Loucy (cell line): ENCODE results near the gene UPF1.
A peak's percentile ranks its signal among the peaks of the same experiment; 100 is the strongest.

Experiments
- H2AFZ ChIP-seq: fragments of 200-600 bp; sonication (generic); 2 replicates; pipeline ENCODE4 v1.6.0; 2016; ENCODE audit warnings: antibody characterized with exemption, mild to moderate bottlenecking, low read length, moderate library complexity
- H3F3A ChIP-seq: fragments of 200-600 bp; 2 replicates; pipeline ENCODE4 v1.6.0; 2016; ENCODE audit warnings: antibody characterized with exemption, low read depth, mild to moderate bottlenecking
- H3K27me3 ChIP-seq: fragments of 200-600 bp; sonication (generic); 2 replicates; pipeline ENCODE4 v1.6.1; 2014; ENCODE audit warnings: low read length, mild to moderate bottlenecking; ENCODE audit not compliant: insufficient read depth, poor library complexity, severe bottlenecking
- H3K36me3 ChIP-seq: fragments of 200-600 bp; sonication (generic); 2 replicates; pipeline ENCODE4 v1.6.1; 2016; ENCODE audit warnings: low read length; ENCODE audit not compliant: insufficient read depth
- H3K4me1 ChIP-seq: fragments of 200-600 bp; sonication (generic); 2 replicates; pipeline ENCODE4 v1.5.1; 2014; ENCODE audit warnings: low read length, mild to moderate bottlenecking; ENCODE audit not compliant: insufficient read depth, poor library complexity, severe bottlenecking
- H3K4me2 ChIP-seq: fragments of 200-600 bp; sonication (generic); 2 replicates; pipeline ENCODE4 v1.6.0; 2014; ENCODE audit warnings: antibody characterized with exemption, low read length, low read depth, mild to moderate bottlenecking; ENCODE audit not compliant: poor library complexity, severe bottlenecking
- H3K4me3 ChIP-seq: fragments of 200-600 bp; sonication (generic); 2 replicates; pipeline ENCODE4 v1.5.1; 2014; ENCODE audit warnings: low read length, mild to moderate bottlenecking, mixed read lengths; ENCODE audit not compliant: poor library complexity, severe bottlenecking
- H3K79me2 ChIP-seq: fragments of 200-600 bp; sonication (generic); 2 replicates; pipeline ENCODE4 v1.6.1; 2014; ENCODE audit warnings: low read length; ENCODE audit not compliant: insufficient read depth
- H3K9ac ChIP-seq: fragments of 200-600 bp; sonication (generic); 2 replicates; pipeline ENCODE4 v1.6.0; 2014; ENCODE audit warnings: mild to moderate bottlenecking, low read depth, low read length, moderate library complexity; ENCODE audit not compliant: poor library complexity, severe bottlenecking
- H3K9me2 ChIP-seq: fragments of 200-600 bp; sonication (generic); replicated peaks from 2 replicates; pipeline ENCODE4 v1.6.1; 2016; ENCODE audit warnings: low read depth, low read length, mixed read lengths
- H3K9me3 ChIP-seq: fragments of 200-600 bp; sonication (generic); 2 replicates; pipeline ENCODE4 v1.6.1; 2014; ENCODE audit warnings: mild to moderate bottlenecking, antibody characterized with exemption, low read length, low read depth; ENCODE audit not compliant: insufficient read depth
- H4K20me1 ChIP-seq: fragments of 200-600 bp; sonication (generic); 2 replicates; pipeline ENCODE4 v1.6.0; 2014; ENCODE audit warnings: antibody characterized with exemption, low read length, mild to moderate bottlenecking; ENCODE audit not compliant: insufficient read depth, poor library complexity, severe bottlenecking
- CTCF ChIP-seq: fragments of 200-600 bp; sonication (generic); conservative IDR thresholded peaks from 2 replicates; pipeline ENCODE4 v1.5.1; 2014; ENCODE audit warnings: mild to moderate bottlenecking, antibody characterized with exemption, low read length
- EZH2phosphoT487 ChIP-seq: fragments of 200-600 bp; IDR thresholded peaks from 2 replicates; pipeline ENCODE4 v1.6.1; 2018; ENCODE audit warnings: antibody characterized with exemption, mild to moderate bottlenecking, moderate library complexity, borderline replicate concordance

Gene UPF1

DNA sequence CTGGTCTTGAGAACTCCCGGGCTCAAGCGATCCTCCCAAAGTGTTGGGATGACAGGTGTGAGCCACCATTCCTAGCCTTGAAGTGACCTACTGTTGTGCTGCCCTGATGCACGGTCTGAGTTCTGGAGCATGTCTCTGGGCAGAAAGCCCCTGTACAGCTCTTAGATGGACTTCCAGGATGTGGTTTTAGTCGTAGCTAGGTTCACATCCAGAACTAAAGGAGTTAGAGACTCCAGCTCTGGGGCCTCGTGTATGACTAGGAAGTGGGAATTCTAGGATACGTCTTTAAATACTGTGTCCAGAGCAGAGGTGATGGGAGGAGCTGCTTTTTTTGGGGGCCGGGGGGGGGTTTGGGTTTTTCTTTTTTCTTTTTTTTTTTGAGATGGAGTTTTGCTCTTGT lies 12.2 kb downstream of the UPF1 start:
- H3K4me1 ChIP-seq = peaks cover 30% of the 10 kb centered on the region
- H3K36me3 ChIP-seq = peaks cover 36% of the 10 kb centered on the region; the same call in 1 of the 2 replicates
- no peaks in the 10 kb centered on the region for H3K9me2 ChIP-seq
- no peak overlapping the region for H2AFZ ChIP-seq
- H3K9me3 ChIP-seq = no peaks in the 10 kb centered on the region
- H3K9ac ChIP-seq = no peak overlapping the region
- H4K20me1 ChIP-seq = peaks cover 94% of the 10 kb centered on the region
- H3K79me2 ChIP-seq = peaks cover 97% of the 10 kb centered on the region
- peak overlapping the region; percentile 19 for H3K4me2 ChIP-seq
- H3F3A ChIP-seq = no peaks in the 10 kb centered on the region
- TF ChIP-seq EZH2phosphoT487 = no peak
- TF ChIP-seq CTCF = no peak
- H3K27me3 ChIP-seq = no peaks in the 10 kb centered on the region
- no peak overlapping the region for H3K4me3 ChIP-seq

GRCh38 chr19:18844806-18845329 lies 13.1 kb downstream of the UPF1 start:
- no peak overlapping the region for H2AFZ ChIP-seq
- no peak overlapping the region for H3K9ac ChIP-seq
- H3K4me2 ChIP-seq = no peak overlapping the region

DNA sequence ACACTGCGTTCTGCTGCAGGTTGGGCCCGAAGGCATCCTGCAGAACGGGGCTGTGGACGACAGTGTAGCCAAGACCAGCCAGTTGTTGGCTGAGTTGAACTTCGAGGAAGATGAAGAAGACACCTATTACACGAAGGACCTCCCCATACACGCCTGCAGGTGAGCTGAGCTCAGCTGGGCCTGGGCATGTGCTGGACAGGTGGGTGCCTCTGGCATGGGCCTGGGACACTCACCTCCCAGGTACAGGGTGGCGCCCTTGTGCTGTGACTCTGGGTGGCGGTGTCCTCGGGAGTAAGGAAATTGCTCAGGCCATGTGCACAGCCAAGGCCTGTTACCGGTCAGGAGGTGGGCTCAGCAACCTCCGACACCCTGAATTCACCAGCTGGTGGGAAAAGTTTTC lies 14.2 kb downstream of the UPF1 start:
- no peak overlapping the region for H3K4me2 ChIP-seq
- H3K4me3 ChIP-seq = no peak overlapping the region
- no peaks in the 10 kb centered on the region for H3K9me2 ChIP-seq
- no peak overlapping the region for H2AFZ ChIP-seq
- peaks cover 13% of the 10 kb centered on the region for H3K4me1 ChIP-seq
- H3F3A ChIP-seq = no peaks in the 10 kb centered on the region
- H3K9me3 ChIP-seq = no peaks in the 10 kb centered on the region
- TF ChIP-seq EZH2phosphoT487 = no peak
- H3K9ac ChIP-seq = no peak overlapping the region
- H4K20me1 ChIP-seq = peaks cover 92% of the 10 kb centered on the region
- peaks cover 94% of the 10 kb centered on the region for H3K79me2 ChIP-seq
- H3K36me3 ChIP-seq = peaks cover 52% of the 10 kb centered on the region; the same call in 1 of the 2 replicates
- no peaks in the 10 kb centered on the region for H3K27me3 ChIP-seq

More at GRCh38 chr19:18844806-18845329, 13.1 kb downstream of the UPF1 start:
- H3K9me2 ChIP-seq = no peaks in the 10 kb centered on the region
- H3K4me1 ChIP-seq = peaks cover 23% of the 10 kb centered on the region
- H3K79me2 ChIP-seq = peaks cover 97% of the 10 kb centered on the region
- TF ChIP-seq EZH2phosphoT487 = no peak
- TF ChIP-seq CTCF = no peak
- H3K9me3 ChIP-seq = no peaks in the 10 kb centered on the region
- peaks cover 97% of the 10 kb centered on the region for H4K20me1 ChIP-seq
- peaks cover 41% of the 10 kb centered on the region; the same call in 1 of the 2 replicates for H3K36me3 ChIP-seq
- no peak overlapping the region for H3K4me3 ChIP-seq
- no peaks in the 10 kb centered on the region for H3K27me3 ChIP-seq
- no peaks in the 10 kb centered on the region for H3F3A ChIP-seq
